Ammon's horn (tissue), 1 donor: ENCODE data around the gene MRPL16.

Experiments used
- DNase-seq: peaks from one replicate; pipeline ENCODE4 v3.0.0-alpha.2; 2016; ENCODE audit warnings: low spot score

Gene MRPL16

GRCh38 chr11:59771605-59772004 lies 39.0 kb downstream of the MRPL16 start:
- DNase-seq = no peak

- DNase-seq = no peak
Measured at GRCh38 chr11:59770869-59771268, 39.7 kb downstream of the MRPL16 start.

- no peak for DNase-seq
Measured at GRCh38 chr11:59770319-59770718, 40.3 kb downstream of the MRPL16 start.

- DNase-seq = no peak
Measured at GRCh38 chr11:59769828-59770227, 40.8 kb downstream of the MRPL16 start.

GRCh38 chr11:59769111-59769510 lies 41.5 kb downstream of the MRPL16 start:
- DNase-seq = no peak

GRCh38 chr11:59767225-59767611 lies 43.4 kb downstream of the MRPL16 start:
- DNase-seq = no peak

GRCh38 chr11:59766542-59767224 lies 43.9 kb downstream of the MRPL16 start:
- DNase-seq = no peak

- DNase-seq = peak; percentile 26
Measured at GRCh38 chr11:59765068-59765735, 45.4 kb downstream of the MRPL16 start.

GRCh38 chr11:59761993-59762392 lies 48.6 kb downstream of the MRPL16 start:
- no peak for DNase-seq

- DNase-seq = no peak
Measured at GRCh38 chr11:59760771-59761170, 49.8 kb downstream of the MRPL16 start.

GRCh38 chr11:59759900-59760299 lies 50.7 kb downstream of the MRPL16 start:
- DNase-seq = no peak

GRCh38 chr11:59758401-59759037 lies 52.1 kb downstream of the MRPL16 start:
- no peak for DNase-seq

- no peak for DNase-seq
Measured at GRCh38 chr11:59756845-59757244, 53.7 kb downstream of the MRPL16 start.

GRCh38 chr11:59756558-59756840 lies 54.1 kb downstream of the MRPL16 start:
- no peak for DNase-seq
